Measurements from ENCODE around the gene FOXP1.

- TF ChIP-seq POLR2A (IDR thresholded peaks at IDR 0.05) (no peak), CTCF (IDR thresholded peaks at IDR 0.05) (no peak), POLR2AphosphoS5 (IDR thresholded peaks at IDR 0.05) (no peak)
These were observed 320.9 kb downstream of the FOXP1 start for GRCh38 chr3:71262364-71263265.

Data from breast epithelium (tissue), 3 donors.